ENCODE measurements around the gene EPS8L3.

- TF ChIP-seq CTCF (IDR thresholded peaks at IDR 0.05; ENCODE audit: insufficient read depth, low read length, poor library complexity, severe bottlenecking): no peak
- no peak for TF ChIP-seq EZH2phosphoT487 (conservative IDR thresholded peaks at IDR 0.05; ENCODE audit: low read length)
Measured at GRCh38 chr1:109722908-109723691, 40.6 kb downstream of the EPS8L3 start.

Measured in SU-DHL-6 (cell line).